OCI-LY1 (cell line): ENCODE results near the gene RREB1.

Source experiments
- CTCF ChIP-seq: fragments of 200-600 bp; sonication (generic), shearing (Covaris generic); IDR thresholded peaks from 2 replicates; pipeline ENCODE4 v1.5.1; 2017; ENCODE audit warnings: mild to moderate bottlenecking, antibody characterized with exemption, low read length, moderate library complexity, mixed read lengths
- EZH2 ChIP-seq: fragments of 200-600 bp; sonication (generic), shearing (Covaris generic); IDR thresholded peaks from 2 replicates; pipeline ENCODE4 v1.8.0; 2017; ENCODE audit warnings: borderline replicate concordance, mixed run types, mild to moderate bottlenecking, antibody characterized with exemption, low read length, moderate library complexity, mixed read lengths

GRCh38 chr6:7218406-7218988 lies 110.7 kb downstream of the RREB1 start:
- no peak for TF ChIP-seq CTCF
- no peak for TF ChIP-seq EZH2
